ENCODE measurements around the gene CMIP. TPM values are rescaled to one million over a fixed set of nuclear protein-coding genes. Genes with fewer than 3 reads are reported as not detected.

CMIP gene
- total RNA-seq, 1 experiment from 2014 or later: 48.2 TPM

DNA sequence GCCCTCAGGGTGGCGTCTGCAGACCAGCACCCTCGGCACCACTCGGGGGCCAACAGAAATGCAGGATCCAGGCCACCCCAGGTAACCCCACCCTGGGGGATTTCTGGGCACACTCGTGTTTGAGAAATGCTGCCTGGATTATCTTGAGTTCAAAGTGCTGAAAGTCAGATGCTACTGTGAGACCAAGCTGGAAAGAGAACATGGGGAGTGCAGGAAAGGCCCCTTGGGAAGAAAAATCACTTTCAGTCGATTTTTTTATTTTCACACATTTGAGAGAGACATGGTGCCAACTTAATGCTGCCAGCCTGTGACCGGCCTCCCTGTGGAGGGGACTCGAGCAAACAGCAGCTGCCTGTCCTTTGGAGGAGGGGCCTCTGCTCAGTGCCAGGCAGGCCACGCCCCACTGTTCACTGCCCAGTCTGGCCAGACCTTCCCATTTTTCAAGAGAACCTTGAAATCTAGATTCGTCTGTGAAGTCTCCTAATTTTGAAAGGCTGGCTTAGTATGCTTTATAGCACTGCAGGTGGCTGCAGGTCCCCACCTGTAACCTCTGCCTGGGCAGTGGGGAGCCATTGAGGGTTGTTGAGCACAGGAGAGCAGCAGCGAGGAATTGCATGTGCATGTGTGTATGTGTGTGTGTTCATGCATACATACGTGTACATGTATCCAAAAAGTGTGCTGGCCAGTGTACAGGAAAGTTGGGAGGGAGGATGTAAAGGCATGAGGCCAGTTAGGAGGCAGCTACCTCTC, 263.8 kb downstream of the CMIP start:
- H3K27me3 Mint-ChIP-seq (ENCODE audit: low read depth): no peaks in the 10 kb centered on the region

More for the DNA sequence above, 263.8 kb downstream of the CMIP start:
- H3K4ac ChIP-seq (ENCODE audit: low read depth, low read length): no peak overlapping the region
- no peak overlapping the region for H4K91ac ChIP-seq (ENCODE audit: insufficient read length, low read depth, low read length)
- H3K23me2 ChIP-seq (ENCODE audit: insufficient read length, low read depth, low read length, poor library complexity, severe bottlenecking): no peaks in the 10 kb centered on the region
- peaks cover 28 to 39% of the 10 kb centered on the region in 2 experiments for H3K4me1 Mint-ChIP-seq
- DNase-seq: no peak
- no peak overlapping the region for H3K9ac ChIP-seq (ENCODE audit: extremely low read depth, insufficient read length, low read length)
- no peak overlapping the region for H3K18ac ChIP-seq (ENCODE audit: insufficient read length, low read depth, low read length)
- no peaks in the 10 kb centered on the region for H3K9me3 ChIP-seq (ENCODE audit: control insufficient read depth, low read depth, low read length)
- no CpG with 5 or more reads among the region's 11 CpGs for WGBS (ENCODE audit: extremely low coverage, insufficient read length, low lambda C conversion rate)
- H2BK20ac ChIP-seq (ENCODE audit: low read depth, low read length, poor library complexity, severe bottlenecking): no peak overlapping the region
- H3K14ac ChIP-seq (ENCODE audit: insufficient read depth, low read length): no peak overlapping the region; the same call in 1 of the 2 replicates
- no peak overlapping the region for H2BK120ac ChIP-seq (ENCODE audit: low read depth, low read length, poor library complexity, severe bottlenecking)
- no peak overlapping the region for H3K23ac ChIP-seq (ENCODE audit: insufficient read length, low read depth, low read length)
- H3K4me1 ChIP-seq (ENCODE audit: insufficient read depth, low read length): no peaks in the 10 kb centered on the region; the same call in 1 of the 2 replicates
- H3K56ac ChIP-seq (ENCODE audit: insufficient read length, low read depth, low read length): no peak overlapping the region
- no peak overlapping the region for H3K4me3 Mint-ChIP-seq
- no peak overlapping the region for H3T11ph ChIP-seq (ENCODE audit: low read length)
- H3K27ac ChIP-seq (ENCODE audit: insufficient read length, low read depth, low read length): no peak overlapping the region
- H4K20me1 ChIP-seq (ENCODE audit: control insufficient read depth, insufficient read depth, insufficient read length): no peaks in the 10 kb centered on the region
- peaks cover 18 to 37% (median 28%) of the 10 kb centered on the region in 3 experiments; a peak in 6 of 7 replicates for H3K36me3 Mint-ChIP-seq (ENCODE audit: insufficient read depth in 1 of 3, low read depth in 3 of 3)
- H3K27me3 ChIP-seq (ENCODE audit: insufficient read depth, low read length): no peaks in the 10 kb centered on the region
- H4K8ac ChIP-seq (replicated peaks; ENCODE audit: insufficient read length, low read depth, low read length): no peak overlapping the region
- H2BK12ac ChIP-seq (ENCODE audit: insufficient read length, low read depth, low read length): no peak overlapping the region
- TF ChIP-seq CTCF (conservative IDR thresholded peaks at IDR 0.05): no peak
- H3K27ac Mint-ChIP-seq: peak overlapping the region in 2 of 3 experiments; percentile 44 to 74; a peak in 2 of 7 replicates
- no peak overlapping the region for H2BK5ac ChIP-seq (ENCODE audit: insufficient read length, low read length)
- no peaks in the 10 kb centered on the region for H3K9me3 Mint-ChIP-seq
- H2BK15ac ChIP-seq (ENCODE audit: low read depth, low read length): no peak overlapping the region
- no peak overlapping the region for H4K5ac ChIP-seq (ENCODE audit: insufficient read length, low read depth, low read length)
- H3K79me2 ChIP-seq (ENCODE audit: insufficient read depth, low read length): no peaks in the 10 kb centered on the region
- H2AFZ ChIP-seq (ENCODE audit: low read length): no peak overlapping the region
- no peak overlapping the region for H2AK5ac ChIP-seq (ENCODE audit: insufficient read length, low read length)
- no peaks in the 10 kb centered on the region for H3K79me1 ChIP-seq (ENCODE audit: insufficient read depth, low read depth, low read length, poor library complexity, severe bottlenecking)
- no peak overlapping the region for H3K4me2 ChIP-seq (ENCODE audit: insufficient read depth, insufficient read length, low read length)

Measured in H9 (cell line).